Measurements from ENCODE around the gene SLC8B1.

SLC8B1 gene

DNA sequence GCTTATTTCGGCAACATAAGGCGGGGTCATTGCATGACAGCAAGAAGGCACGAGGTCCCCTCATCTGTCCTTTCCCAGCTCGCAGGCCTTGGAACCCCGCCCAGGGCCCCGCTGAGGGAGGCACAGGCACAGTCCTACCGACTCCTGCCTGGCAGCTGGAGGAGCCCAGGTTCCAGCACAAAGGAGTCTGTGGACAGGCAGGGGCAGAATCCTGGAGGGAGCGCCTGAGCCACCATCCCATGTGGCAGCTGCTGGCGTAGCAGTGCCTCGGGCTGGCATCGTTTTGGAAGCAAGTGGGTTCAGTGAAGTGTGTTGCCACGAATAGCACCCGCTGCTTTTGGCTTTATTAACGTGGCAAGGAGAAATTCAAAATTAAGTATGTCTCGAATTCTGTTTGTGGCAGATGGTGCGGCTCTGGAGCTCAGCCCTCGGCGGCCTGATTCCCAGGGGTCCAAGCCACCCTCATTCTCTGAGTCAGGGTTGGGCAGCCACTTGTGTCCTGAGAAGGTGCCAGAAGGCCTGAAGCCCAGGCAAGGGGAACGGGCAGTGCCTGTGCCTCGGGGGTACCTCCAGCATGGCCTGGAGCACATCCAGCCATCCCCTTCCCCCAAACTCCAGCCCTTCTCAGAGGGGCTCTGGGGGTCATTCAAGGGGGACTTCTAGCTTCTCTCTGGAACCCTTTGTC, 35.9 kb downstream of the SLC8B1 start:
- no peak for TF ChIP-seq ZFX (IDR thresholded peaks at IDR 0.05; ENCODE audit: borderline replicate concordance)
- TF ChIP-seq, protein P1, sequence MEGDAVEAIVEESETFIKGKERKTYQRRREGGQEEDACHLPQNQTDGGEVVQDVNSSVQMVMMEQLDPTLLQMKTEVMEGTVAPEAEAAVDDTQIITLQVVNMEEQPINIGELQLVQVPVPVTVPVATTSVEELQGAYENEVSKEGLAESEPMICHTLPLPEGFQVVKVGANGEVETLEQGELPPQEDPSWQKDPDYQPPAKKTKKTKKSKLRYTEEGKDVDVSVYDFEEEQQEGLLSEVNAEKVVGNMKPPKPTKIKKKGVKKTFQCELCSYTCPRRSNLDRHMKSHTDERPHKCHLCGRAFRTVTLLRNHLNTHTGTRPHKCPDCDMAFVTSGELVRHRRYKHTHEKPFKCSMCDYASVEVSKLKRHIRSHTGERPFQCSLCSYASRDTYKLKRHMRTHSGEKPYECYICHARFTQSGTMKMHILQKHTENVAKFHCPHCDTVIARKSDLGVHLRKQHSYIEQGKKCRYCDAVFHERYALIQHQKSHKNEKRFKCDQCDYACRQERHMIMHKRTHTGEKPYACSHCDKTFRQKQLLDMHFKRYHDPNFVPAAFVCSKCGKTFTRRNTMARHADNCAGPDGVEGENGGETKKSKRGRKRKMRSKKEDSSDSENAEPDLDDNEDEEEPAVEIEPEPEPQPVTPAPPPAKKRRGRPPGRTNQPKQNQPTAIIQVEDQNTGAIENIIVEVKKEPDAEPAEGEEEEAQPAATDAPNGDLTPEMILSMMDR (IDR thresholded peaks at IDR 0.05): no peak
- 0 out of 2 replicates have a peak overlapping the region, but pooled peaks have one; percentile 22 for H3K27ac ChIP-seq

DNA sequence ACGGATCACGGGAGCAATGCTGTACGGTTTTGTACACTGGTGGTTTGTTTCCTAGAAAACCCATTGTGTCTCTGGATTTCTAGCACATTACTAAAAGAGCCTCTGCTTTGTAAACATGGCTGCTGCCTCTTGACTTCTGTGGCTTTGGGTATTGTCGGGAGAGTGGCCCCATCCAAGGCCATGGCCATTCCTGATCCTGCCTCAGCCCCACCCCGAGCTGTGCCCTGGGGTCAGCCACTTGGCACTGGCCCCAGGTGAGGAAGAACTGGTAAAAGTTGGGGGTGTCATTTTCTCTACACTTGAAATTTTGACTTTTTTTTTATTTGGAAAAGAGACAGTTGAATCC, 36.5 kb downstream of the SLC8B1 start:
- TF ChIP-seq, protein P1 (IDR thresholded peaks at IDR 0.05): no peak
- TF ChIP-seq ZFX (IDR thresholded peaks at IDR 0.05; ENCODE audit: borderline replicate concordance): no peak

DNA sequence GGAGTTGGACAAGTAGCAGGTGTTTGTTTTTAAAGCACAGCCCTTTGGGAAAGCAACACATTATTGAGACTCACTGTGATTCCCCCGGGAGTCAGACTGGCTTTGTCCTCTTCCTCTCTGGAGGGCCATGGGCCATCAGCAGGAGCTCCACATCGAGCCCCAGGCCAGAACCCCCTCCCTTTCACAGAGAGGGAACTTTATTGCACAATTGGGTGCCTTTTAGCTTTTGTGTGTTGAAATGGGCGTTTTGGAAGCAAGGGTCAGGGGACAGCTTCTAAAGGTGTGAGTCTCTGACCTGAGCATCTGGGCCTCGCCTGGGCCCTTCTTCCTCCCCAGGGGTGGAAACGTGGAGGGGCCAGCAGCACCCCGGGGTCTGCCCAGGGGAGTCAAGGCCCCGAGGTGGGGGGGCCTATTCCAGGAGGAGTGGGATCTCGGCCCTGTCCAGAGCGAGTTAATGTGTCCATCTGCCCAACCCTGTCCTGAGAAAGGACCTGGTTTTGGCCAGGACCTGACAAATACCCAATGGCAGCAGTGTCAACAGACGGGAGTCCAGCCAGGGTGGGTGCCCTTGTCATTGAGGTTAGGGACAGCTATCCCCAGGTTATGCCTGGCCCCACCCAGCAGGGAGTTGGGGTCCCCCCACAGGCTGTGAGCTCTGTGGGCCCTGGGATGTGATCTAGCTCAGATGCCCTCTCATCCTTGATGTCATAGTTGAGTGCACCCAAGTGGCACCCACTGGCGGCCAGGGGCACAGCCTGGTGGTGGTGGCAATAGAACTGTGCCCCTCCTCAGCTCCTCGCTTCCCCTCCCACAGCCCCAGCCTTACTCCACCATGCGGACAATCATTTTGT, 37.1 kb downstream of the SLC8B1 start:
- no peak overlapping the region for H3K27ac ChIP-seq
- TF ChIP-seq, protein P1 (IDR thresholded peaks at IDR 0.05): no peak
- TF ChIP-seq ZFX (IDR thresholded peaks at IDR 0.05; ENCODE audit: borderline replicate concordance): no peak

More for the DNA sequence above, 36.5 kb downstream of the SLC8B1 start:
- no peak overlapping the region for H3K27ac ChIP-seq

DNA sequence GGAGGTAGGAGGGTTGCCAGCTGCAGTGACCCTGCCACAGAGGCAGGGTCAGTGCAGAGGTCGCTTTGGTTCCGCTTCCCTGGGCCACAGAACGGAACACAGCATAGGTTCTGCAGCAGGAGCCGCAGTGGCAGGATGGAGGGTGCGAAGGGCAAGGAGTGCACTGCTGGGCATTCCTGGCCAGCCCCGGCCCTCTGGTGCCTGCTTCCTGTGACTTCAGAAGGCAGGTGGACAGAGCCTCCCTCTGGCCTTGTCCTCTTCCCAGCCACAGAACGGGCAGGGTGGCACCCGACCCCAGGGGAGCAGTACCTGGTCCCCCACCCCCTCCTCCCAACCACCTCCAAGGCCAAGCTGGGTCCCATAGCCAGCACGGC, 37.7 kb downstream of the SLC8B1 start:
- TF ChIP-seq, protein P1 (IDR thresholded peaks at IDR 0.05): no peak
- no peak for TF ChIP-seq ZFX (IDR thresholded peaks at IDR 0.05; ENCODE audit: borderline replicate concordance)
- H3K27ac ChIP-seq: no peak overlapping the region

DNA sequence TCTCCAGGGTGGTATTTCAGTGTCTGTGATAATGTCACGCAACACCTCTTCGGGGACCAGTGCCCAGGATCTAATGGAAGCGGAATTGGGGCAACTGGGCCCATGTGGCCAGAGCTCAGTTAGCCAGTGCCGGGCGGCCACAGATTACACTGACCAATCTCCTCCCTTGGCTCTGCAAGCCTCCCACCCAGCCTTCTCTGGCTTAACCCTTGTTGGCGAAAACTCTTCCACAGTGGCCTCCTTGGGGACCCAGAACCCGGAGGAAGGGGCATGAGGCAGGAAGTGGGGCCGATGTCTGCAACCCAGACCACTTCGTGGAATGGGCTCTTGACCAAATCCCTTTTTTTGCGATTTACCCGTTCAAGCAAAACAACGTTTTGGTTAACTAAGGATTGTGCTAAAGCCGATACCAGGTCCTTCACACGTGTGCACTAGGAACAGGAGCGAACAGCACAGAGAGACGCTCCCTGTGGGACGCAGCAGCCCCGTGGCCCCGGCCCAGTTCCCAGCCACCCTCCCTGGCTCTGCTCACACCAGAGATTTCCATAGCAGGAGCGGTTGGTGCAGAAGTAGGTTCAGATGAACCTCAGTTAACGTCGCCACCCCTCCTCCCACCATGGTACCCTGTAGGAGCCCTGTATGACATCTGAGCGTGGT, 38.2 kb downstream of the SLC8B1 start:
- TF ChIP-seq, protein P1 (IDR thresholded peaks at IDR 0.05): no peak
- TF ChIP-seq ZFX (IDR thresholded peaks at IDR 0.05; ENCODE audit: borderline replicate concordance): no peak

DNA sequence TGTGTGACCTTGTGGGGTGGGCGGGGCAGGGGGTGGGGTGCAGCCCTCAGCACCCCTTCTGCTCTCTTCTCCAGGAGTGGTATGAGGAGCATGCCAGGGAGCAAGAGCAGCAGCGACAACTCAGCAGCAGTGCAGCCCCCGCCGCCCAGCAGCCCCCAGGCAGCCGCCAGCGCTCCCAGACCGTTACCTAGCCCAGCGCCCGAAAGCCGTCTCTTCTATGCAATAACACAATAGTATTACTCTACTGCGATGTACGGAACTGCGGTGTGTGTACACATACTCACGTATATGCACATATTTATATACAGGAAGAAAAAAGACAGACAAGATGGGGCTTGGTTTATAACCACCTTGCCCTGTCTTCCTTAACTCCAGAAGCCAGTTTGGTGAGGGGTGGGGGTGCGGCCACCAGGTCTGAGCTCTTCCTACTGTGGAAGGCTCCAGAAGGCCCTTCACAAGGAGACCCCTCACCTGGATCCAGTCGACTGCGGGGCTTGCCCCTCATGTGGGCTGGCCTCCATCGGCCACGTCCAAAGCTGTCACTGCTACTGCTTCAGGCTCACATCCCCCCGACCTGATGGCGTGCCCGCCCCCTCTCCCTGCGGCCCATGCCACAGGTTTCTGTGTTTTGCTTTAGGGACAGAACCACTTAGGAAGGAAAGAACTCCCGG, 38.9 kb downstream of the SLC8B1 start:
- no peak overlapping the region for H3K27ac ChIP-seq
- TF ChIP-seq ZFX (IDR thresholded peaks at IDR 0.05; ENCODE audit: borderline replicate concordance): no peak
- TF ChIP-seq, protein P1 (IDR thresholded peaks at IDR 0.05): no peak

More for the DNA sequence above, 38.2 kb downstream of the SLC8B1 start:
- H3K27ac ChIP-seq: no peak overlapping the region
